ENCODE data around the gene RAD52.

Gene RAD52

DNA sequence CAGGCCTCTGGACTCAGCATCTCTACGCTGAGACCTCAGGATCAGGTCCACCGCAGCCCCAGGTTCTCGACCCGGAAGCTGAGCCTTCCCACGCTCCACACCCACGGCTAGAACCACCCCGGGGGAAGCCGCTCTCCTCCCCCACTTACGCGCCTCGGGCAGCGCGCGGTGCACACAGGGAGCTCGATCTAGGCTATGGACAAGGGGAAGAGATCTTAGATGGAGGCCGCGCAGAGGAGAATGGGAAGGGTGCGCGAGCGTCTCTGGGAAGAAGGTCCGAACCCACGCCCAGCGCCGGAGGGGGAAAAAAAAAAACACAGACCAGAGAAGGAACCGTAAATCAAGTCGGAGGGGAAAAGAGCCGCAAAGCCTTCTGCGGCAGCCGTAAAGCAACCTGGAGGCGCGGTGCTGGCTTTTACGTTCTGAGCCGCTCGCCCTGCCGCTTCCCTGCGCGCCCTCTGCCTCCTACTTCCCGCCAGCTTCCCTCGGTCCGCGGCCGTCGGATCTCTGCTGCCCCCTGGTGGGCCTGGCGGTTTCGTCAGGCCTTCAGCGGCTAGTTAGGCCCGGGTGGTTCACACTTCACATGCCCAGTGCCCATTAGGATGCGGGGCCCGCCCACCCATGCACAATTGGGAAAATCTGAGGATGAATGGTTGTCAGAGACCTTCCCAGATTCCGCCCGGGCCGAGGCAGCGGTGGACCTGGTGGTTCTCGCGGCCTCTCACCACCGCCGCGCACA is at the start of gene RAD52:
Gene RAD52, minus strand, starts transcription at position 242 of the 739 bp plus-strand sequence. CDS start 16,636 bp downstream, outside the sequence.
- in situ Hi-C loops (cut with MboI; ENCODE audit: low sequenced_read_pairs) = no loop called here

DNA sequence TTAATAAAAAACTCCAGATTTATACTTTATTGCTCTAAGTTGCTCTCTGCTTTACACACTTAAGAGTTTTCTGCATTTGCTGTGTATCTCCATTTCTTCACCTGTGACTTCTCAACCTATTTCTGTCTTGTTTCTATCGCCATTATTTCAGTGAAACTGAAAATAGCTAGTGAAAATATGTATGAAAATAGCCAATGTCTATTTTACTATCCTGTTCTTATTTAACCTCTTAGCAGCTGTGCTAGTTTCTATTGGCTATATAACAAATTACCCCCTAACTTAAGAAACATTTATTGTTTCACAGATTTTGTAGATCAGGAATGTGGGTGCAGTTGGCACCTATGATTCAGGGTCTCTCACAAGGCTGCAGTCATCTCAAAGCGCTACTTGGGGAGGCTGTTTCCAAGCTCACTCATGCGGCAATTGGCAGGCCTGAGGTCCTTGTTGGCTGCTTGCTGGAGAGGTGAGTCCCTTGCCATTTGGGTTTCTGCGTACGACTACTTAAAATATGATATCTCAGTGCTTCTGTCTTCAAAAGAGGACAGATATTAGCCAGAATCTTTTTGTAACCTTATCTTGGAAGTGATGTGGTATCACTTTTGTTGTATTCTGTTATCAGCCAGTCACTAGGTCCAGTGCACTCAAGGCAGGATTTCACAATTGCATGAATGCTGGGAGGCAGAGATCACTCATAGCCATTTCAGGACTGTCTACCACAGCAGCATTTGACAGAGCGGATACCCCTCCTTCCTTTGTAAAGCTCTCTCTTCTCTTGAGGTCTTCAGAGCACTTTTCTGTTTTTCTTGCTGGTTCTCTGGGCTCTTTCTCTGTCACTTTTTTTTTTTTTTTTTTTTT is 48.8 kb upstream of the RAD52 start:
- in situ Hi-C loops (cut with MboI; ENCODE audit: low sequenced_read_pairs) = no loop called here

DNA sequence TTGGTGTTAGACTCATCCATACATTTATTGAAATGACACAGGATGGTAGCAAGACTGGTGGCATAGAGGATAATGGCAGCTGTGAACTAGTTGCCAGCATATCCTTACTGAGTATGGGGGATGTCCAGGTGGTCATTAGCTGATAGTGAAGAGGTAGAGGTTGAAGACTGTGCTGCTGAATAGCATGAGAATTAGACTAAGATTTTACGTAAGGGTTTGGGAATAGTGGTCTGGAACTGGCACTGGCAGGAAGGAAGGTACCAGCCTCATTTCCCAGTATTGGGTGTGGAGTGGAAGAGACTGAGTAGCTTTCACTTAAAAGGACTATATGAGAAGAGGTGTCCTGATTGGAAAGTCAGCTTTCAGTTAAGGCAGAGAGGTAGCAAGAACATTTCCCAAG is 48.0 kb upstream of the RAD52 start:
- in situ Hi-C loops (cut with MboI; ENCODE audit: low sequenced_read_pairs) = no loop called here

DNA sequence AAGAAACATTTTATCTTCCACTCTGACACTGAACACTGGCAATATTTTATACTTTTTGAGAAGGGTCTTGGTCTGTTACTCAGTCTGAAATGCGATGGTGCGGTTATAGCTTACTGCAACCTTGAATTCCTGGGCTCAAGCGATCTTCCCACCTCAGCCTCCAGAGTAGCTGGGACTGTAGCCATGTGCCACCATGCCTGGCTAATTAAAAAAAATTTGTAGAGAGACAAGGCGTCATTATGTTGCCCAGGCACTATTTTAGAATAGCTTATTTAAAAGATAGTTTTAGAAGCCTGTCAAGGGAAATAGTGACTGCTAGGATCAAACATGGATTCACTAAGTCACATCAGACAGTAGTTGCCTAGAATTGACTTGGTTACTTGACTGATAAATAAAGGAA is 47.4 kb upstream of the RAD52 start:
- in situ Hi-C loops (cut with MboI; ENCODE audit: low sequenced_read_pairs) = no loop called here

DNA sequence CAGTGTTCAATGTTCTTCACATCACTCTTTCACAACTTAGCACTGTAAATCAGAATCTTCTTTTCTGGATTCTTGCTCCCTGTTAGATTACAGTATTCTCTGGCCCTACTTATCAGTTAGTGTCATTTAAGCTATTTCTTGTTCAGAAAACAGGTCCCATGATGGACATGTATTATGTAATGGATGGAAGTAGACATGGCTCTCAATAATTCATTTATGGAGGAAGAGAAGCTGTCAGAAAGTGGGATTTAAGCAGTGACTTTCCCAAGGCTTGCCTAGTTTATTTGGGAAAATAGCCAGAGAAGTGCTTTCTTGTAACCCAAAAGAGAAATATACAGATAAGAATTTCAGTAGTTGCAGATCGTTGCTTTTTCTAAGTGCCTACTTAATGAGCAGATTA is 43.2 kb upstream of the RAD52 start:
- in situ Hi-C loops (cut with MboI; ENCODE audit: low sequenced_read_pairs) = no loop called here

DNA sequence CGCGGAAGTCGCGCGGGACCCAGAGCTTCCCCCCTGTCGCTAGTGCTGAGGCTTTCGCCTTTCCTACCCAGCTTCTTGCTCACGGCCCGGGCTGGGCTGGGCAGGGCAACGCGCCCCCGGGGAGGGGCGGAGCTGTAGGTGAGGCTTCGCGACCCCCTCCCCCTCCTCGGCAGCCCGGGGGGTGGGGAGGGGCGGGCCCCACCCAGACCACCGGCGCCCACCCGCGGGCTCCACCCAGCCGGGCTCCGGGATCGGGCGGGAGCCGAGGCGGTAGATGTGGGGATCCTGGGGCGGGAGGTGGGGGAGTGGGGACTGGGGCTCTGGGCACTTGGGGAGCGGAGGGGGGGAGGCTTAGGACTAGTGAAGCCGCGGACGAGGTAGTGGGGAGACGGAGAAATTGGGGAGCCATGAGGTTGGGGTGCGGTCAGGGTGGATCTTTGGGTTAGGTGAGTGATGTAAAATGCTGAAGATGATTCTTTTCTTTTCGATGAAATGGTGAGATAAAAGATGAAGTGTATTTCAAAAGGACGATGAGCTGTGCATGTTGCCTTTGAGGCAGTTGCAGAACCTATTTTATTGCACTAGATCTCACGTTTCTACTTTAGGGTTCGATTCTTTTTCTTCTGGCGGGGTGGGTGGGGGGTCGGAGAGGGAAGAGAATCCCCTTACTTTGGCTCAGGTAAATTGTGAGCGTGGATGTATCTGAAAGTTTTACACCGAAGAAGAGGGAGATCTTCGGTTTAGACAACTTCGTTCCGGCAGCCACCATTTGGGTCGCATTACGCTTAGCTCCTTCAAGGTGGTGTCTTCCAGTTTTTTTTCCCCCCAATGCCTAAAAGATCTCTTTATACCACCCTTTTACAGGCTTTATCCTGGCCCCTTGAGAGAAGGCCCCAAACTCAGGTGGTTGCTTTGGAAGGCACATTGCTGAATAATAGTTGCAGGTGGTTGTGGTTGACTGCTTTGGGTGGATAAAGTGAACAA is 42.1 kb upstream of the RAD52 start:
- in situ Hi-C loops (cut with MboI; ENCODE audit: low sequenced_read_pairs) = no loop called here

DNA sequence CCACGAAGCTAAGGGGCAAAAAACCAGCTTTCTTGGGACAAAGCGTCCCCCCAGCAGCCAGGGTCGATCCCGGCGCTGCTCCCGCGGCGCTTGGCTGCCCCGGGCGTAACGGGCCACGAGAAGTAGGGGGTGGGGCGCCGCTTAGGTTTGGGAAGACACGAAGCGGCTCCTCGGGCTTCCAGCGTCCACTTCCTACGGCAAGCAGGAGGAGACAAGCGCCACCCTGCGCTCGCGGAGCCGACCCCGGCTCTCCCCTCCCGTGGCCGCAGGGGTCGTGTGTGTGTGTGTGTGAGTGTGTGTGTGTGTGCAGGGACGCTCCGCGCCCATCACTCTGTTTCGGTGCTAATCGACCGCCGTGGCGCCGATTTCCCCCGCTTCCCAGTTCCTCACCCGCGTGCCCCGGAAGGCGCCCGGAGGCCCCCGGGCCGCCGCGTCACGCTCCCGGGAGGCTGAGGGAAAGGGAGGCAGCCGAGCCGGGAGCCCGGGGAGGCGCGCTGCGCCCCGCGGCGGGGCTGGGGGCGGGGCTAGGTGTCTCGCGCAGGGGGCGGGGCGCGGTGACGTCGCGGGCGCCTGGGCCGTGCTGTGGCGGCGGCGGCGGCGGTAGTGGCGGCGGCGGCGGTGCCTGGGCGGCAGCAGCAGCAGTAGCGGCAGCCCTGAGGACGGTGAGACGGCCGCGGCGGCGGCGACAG is 41.3 kb upstream of the RAD52 start, which contains the start of gene ERC1:
Gene ERC1, plus strand, starts transcription at position 563 of the 689 bp plus-strand sequence. CDS start 36,681 bp downstream, outside the sequence.
- in situ Hi-C loops (cut with MboI; ENCODE audit: low sequenced_read_pairs) = no loop called here

DNA sequence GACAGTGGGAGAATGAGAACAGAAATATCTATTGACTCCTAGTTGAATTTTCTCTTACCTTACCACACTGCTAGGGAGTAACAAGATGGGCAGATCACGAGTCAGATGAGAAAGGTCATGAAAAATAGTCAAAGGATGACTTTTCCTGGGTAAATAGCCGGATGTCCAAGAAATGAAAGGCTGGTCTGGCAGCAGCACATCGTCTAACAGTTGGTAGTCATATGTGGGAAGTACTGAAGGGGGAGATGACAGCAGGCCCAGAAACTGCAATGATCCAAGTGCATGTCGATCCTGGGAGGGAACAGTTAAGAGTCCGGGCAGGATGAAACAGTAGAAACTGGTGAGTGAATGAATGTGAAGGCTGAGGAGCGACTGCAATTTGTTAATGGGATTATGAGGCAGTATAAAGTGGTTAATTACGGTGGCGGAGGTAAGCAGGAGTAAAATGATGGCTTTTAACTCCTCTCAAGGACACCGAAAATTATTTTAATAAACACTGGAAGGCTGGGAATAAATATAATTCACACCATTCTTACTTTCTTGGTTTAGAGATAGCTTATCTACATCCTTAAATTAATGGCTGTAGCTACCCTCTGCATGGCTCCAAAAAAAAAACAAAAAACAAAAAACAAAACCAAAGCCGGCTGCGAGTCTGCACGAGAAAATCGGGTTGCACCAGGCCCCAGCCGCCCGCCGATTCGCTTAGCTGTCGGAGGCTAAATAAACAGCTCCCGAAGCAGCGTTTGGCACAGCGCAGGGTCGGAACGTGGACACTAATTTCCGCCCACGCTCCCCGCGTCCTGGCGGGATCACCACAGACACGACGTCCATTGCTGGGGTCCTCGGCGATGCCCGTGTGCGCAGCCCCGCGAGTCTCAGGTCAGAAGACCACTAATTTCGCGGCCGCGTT is 40.5 kb upstream of the RAD52 start:
- in situ Hi-C loops (cut with MboI; ENCODE audit: low sequenced_read_pairs) = no loop called here

DNA sequence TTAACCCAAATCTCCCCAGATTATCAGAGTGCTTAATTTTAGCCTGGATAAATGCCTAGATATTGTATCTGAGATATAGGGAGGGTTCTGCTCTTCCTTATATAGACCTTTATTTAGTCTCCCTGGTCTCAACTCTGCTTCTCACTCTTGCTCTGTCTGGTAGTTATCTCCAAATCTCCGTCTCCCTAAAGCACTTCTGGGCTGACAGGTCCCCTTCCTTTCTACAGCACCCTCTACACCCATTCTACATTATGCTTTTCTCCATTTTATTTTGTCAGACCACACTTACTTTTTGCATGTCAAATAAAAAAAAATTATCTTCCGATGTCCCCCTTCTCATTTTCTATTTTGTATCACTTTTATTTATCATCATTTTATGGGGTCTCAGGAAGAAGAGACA is 39.6 kb upstream of the RAD52 start:
- in situ Hi-C loops (cut with MboI; ENCODE audit: low sequenced_read_pairs) = no loop called here

DNA sequence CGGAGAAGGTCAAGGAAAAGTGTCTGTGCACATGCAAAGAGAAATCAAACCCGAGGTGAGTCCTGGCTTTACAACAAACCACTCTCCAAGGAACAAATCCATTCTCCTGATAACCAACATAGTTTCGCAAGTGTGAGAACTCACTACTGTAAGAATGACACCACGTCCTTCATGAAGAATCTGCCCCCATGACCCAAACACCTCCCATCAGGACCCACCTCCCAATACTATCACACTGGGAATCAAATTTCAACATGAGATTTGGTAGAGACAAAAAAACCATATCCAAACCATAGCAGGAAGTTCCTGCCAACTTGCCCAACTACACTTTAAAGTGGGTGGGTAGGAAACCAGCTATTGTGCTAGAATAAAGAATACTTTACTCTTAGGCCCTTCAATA is 39.2 kb upstream of the RAD52 start:
- in situ Hi-C loops (cut with MboI; ENCODE audit: low sequenced_read_pairs) = no loop called here

DNA sequence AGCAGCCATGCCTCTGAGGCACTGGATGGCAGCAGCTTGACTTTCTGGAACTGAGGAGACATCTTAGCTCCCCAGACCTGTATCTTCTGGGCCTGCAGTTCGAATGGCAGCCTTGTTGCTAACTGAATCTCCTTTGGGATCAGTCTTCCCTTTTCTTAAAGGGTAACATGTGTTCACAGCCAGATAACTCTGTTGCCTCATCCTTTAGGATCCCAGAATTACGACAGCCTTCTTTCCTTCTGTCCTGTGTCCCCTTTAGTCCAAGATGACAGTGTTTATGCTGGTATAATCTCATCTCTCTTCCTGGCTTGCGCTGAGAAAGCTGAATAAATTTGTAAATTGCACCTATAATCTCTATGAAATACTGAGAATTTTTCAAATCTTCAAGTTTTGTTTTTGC is 32.5 kb upstream of the RAD52 start:
- in situ Hi-C loops (cut with MboI; ENCODE audit: low sequenced_read_pairs) = no loop called here

DNA sequence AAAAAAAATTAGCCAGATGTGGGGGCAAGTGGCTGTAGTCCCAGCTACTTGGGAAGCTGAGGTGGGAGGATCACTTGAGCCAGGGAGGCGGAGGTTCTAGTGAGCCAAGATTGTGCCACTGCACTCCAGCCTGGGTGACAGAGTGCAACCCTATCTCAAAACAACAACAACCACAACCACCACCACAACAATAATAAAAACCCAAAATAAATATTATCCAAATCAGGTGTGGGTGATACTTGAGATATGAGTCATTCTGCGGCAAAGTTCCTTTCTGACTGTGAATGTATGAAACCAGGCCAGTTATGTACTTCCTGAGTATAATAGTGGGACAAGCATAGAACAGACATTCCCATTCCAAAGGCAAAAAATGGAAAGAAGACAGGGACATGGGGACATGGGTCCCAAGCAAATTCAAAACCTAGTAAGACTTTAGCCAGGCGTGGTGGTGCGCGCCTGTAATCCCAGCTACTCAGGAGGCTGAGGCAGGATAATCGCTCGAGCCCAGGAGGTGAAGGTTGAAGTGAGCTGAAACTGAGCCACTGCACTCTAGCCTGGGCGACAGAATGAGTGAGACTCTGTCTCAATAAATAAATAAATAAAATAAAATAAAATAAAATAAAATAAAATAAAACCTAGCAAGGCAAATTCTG is 31.8 kb upstream of the RAD52 start:
- in situ Hi-C loops (cut with MboI; ENCODE audit: low sequenced_read_pairs) = no loop called here

DNA sequence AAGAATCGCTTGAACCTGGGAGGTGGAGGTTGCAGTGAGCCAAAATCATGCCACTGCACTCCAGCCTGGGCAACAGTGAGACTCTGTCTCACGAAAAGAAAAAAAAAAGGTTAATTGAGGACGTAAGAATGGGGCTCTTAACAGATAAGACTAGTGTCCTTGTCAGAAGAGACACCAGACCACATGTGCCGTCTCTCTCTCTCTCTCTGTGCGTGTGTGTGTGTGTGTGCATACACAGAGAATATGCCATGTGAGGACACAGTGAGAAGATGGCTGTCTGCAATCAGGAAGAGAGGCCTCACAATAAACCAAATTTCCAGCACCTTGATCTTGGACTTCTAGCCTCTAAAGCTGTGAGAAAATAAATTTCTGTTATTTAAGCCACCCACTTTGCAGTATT is 29.9 kb upstream of the RAD52 start:
- in situ Hi-C loops (cut with MboI; ENCODE audit: low sequenced_read_pairs) = no loop called here

DNA sequence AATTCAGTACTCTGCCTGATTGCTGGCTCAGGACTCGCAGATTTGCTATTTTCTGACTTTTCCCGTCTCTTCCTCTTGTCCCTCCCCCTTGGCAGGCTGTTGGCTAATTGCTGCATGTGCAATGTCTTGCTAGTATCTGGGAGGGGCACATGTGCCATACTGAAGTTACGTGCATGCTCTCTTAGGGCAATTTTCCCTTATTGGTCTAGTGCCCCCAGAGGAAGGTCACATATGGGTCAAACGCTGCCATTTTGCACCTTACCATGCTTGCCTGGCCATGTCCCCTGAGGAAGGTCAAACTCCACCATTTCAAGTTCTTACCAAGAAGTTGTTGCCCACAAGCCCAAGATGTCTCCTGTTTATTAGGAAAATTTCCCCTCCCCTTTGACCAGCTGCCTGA is 27.7 kb upstream of the RAD52 start:
- in situ Hi-C loops (cut with MboI; ENCODE audit: low sequenced_read_pairs) = no loop called here

DNA sequence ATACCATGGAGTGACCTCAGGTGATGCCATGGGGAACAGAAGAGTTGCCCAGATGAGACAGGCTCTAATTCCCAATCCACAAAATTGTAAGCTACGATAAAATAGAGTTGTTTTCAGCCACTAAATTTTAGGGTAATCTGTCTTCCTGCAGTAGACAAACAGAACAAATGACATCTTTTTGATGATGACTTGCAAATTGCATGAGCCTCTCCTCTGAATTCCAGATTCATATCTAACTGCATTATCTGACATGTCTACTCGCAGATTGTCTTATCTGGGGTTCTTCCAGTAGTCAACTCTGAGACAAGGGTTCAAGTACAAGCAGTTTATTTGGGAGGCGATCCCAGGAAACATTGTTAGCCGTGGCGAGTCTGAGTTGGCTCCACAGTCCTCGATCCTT is 27.1 kb upstream of the RAD52 start:
- in situ Hi-C loops (cut with MboI; ENCODE audit: low sequenced_read_pairs) = no loop called here

DNA sequence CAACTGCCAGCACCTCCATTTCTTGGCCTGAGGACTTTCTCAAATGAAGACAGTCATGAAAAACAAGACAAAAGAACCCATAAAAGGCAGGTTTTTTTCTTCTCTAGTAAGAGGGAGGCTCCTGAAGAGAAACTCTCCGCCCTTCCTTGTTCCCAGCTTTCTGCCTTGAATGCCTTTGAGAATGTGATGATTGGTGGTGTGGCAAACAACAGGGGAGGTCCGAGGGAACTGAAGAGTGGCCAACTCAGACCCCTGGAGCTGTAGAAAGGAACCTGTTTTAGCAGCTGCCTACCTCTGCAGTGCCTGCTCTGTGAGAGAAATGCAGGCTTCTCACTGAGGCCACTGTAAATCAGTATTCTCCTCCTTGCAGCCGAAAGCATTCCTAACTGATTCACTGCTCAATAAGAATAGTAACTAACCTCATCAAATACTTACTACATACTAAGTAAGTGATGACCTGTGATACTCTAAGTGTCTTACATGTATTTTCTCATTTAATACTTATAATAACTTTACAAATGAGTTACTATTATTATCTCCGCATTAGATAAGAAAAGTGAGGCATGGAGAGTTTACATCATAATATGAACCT is 24.9 kb upstream of the RAD52 start:
- in situ Hi-C loops (cut with MboI; ENCODE audit: low sequenced_read_pairs) = no loop called here

DNA sequence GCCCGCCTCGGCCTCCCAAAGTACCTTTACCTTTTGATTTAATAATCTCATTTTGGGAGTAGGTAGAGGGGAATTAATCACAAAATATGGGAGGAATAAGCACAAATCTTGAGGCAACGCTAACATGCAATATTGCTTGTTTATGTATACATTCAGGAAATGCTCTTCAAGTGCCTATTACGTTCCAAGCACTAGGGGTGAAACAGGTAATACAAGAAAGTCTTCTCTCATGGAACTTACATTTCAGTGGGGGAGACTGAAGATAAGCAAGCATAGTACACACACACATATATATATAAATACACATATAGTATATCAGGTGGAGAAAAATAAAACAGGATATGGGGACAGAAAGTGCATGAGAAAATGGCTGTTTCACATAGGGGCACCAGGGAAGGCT is 22.5 kb upstream of the RAD52 start:
- in situ Hi-C loops (cut with MboI; ENCODE audit: low sequenced_read_pairs) = no loop called here

DNA sequence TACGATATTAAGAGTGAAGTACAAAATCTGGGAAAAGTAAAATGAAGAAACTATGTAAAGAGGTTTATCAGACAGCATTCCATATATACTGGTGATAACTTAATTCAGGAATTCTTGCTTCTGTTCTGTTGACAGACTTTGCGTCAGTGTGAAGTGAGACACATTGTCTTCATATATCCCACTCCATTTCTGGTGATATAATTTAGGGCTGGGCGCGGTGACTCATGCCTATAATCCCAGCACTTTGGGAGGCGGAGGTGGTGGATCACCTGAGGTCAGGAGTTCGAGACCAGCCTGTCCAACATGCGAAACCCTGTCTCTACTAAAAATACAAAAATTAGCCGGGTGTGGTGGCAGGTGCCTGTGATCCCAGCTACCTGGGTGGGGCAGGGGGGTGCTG is 20.3 kb upstream of the RAD52 start:
- in situ Hi-C loops (cut with MboI; ENCODE audit: low sequenced_read_pairs) = no loop called here
